H1 (cell line): ENCODE data around the gene ELOVL2. TPM values are rescaled to one million over a fixed set of nuclear protein-coding genes. Genes with fewer than 3 reads are reported as not detected.

Source experiments
- CTCF ChIA-PET: fragments of 300-600 bp; sonication (Branson Sonifier 250); formaldehyde crosslinking; loops from one replicate; lab custom pipeline; 2021; ENCODE audit not compliant: partially characterized antibody; lab: Charles Lee
- POLR2A ChIA-PET: fragments of 300-600 bp; sonication (Branson Sonifier 250); formaldehyde crosslinking; loops from one replicate; lab custom pipeline; 2021; ENCODE audit warnings: inconsistent platforms; ENCODE audit not compliant: partially characterized antibody; lab: Charles Lee
- DNase-seq, 2 experiments: peaks; one replicate each; pipeline versions ENCODE4 v3.0.0 to v3.0.0-alpha.2; 2010 to 2022; ENCODE audit warnings: low spot score in 2 of 2, low read depth in 1 of 2, mixed read lengths in 1 of 2
- FAIRE-seq: peaks from 2 replicates; lab custom pipeline; 2011; peaks lifted over from hg19 to GRCh38; lab: Jason Lieb, UNC
- H2AFZ ChIP-seq: 2 replicates; pipeline ENCODE4 v1.8.1; 2012; ENCODE audit warnings: low read length, inconsistent platforms
- H2AK5ac ChIP-seq: 2 replicates; pipeline ENCODE4 v1.6.1; 2013; ENCODE audit warnings: low read depth, low read length
- H2BK120ac ChIP-seq: replicated peaks from 2 replicates; pipeline ENCODE3; 2013; ENCODE audit warnings: low read depth, low read length, inconsistent platforms
- H2BK12ac ChIP-seq: 2 replicates; pipeline ENCODE4 v1.6.1; 2013; ENCODE audit warnings: low read depth, low read length
- H2BK15ac ChIP-seq: 2 replicates; pipeline ENCODE4 v1.6.1; 2013; ENCODE audit warnings: low read length
- H2BK20ac ChIP-seq: 2 replicates; pipeline ENCODE4 v1.6.1; 2013; ENCODE audit warnings: low read length
- H2BK5ac ChIP-seq: 2 replicates; pipeline ENCODE4 v1.6.1; 2013; ENCODE audit warnings: low read depth, low read length
- H3K14ac ChIP-seq: 2 replicates; pipeline ENCODE4 v1.6.1; 2013; ENCODE audit warnings: inconsistent platforms; ENCODE audit not compliant: insufficient read length
- H3K18ac ChIP-seq: 2 replicates; pipeline ENCODE4 v1.6.1; 2013; ENCODE audit warnings: low read length; ENCODE audit errors: extremely low read depth
- H3K23ac ChIP-seq: 2 replicates; pipeline ENCODE4 v1.6.1; 2013; ENCODE audit warnings: inconsistent platforms; ENCODE audit not compliant: insufficient read length
- H3K23me2 ChIP-seq: 2 replicates; pipeline ENCODE4 v1.6.1; 2013; ENCODE audit warnings: low read depth, low read length
- H3K27ac ChIP-seq: 2 replicates; pipeline ENCODE4 v1.6.1; 2011; ENCODE audit warnings: low read depth, low read length, inconsistent platforms
- H3K27me3 ChIP-seq, 4 experiments: replicated peaks in 1 of 4; 1 replicate in 1 of 4; 2 replicates in 3 of 4; pipeline versions ENCODE4 v1.6.1 to v1.8.1; 2011 to 2013; ENCODE audit warnings: low read length in 3 of 4, mild to moderate bottlenecking in 3 of 4, inconsistent platforms in 2 of 4, mixed read lengths in 2 of 4, moderate library complexity in 1 of 4; ENCODE audit not compliant: control insufficient read depth in 3 of 4, insufficient read depth in 3 of 4; ENCODE audit errors: extremely low read depth in 1 of 4
- H3K36me3 ChIP-seq, 4 experiments: 2 replicates each; pipeline versions ENCODE4 v1.6.1 to v1.8.1; 2011 to 2013; ENCODE audit warnings: mild to moderate bottlenecking in 4 of 4, low read length in 3 of 4, moderate library complexity in 2 of 4, control low read depth in 1 of 4, inconsistent platforms in 1 of 4; ENCODE audit not compliant: insufficient read depth in 4 of 4, control insufficient read depth in 2 of 4
- H3K4ac ChIP-seq: replicated peaks from 2 replicates; pipeline ENCODE3; 2013; ENCODE audit warnings: low read length, low read depth, mixed read lengths, inconsistent platforms; ENCODE audit not compliant: insufficient read length
- H3K4me1 ChIP-seq, 4 experiments: replicated peaks in 1 of 4; 1 replicate in 1 of 4; 2 replicates in 3 of 4; pipeline versions ENCODE4 v1.6.1 to v1.8.1; 2011 to 2013; ENCODE audit warnings: low read length in 3 of 4, inconsistent platforms in 2 of 4, mixed read lengths in 1 of 4; ENCODE audit not compliant: insufficient read depth in 4 of 4, control insufficient read depth in 3 of 4
- H3K4me2 ChIP-seq, 2 experiments: 2 replicates each; pipeline versions ENCODE4 v1.6.1 to v1.8.1; 2011 to 2013; ENCODE audit warnings: low read depth in 2 of 2, low read length in 2 of 2, control low read depth in 1 of 2, inconsistent platforms in 1 of 2, mild to moderate bottlenecking in 1 of 2; ENCODE audit not compliant: insufficient read depth in 1 of 2
- H3K4me3 ChIP-seq, 4 experiments: fragments of 200-600, 300-600 bp in 1 of 4; sonication (generic), shearing (Covaris generic), sonication (Bioruptor Twin) in 1 of 4; 2 replicates each; pipeline versions ENCODE4 v1.5.1 to v1.8.1; 2011 to 2016; ENCODE audit warnings: low read length in 4 of 4, low read depth in 3 of 4, control low read depth in 2 of 4, inconsistent platforms in 2 of 4, mild to moderate bottlenecking in 2 of 4, mixed read lengths in 1 of 4, moderate library complexity in 1 of 4; ENCODE audit not compliant: insufficient read depth in 2 of 4; ENCODE audit errors: extremely low read depth in 1 of 4
- H3K56ac ChIP-seq: replicated peaks from 2 replicates; pipeline ENCODE3; 2013; ENCODE audit warnings: low read depth, mild to moderate bottlenecking, mixed read lengths, low read length, inconsistent platforms; ENCODE audit not compliant: insufficient read length
- H3K79me1 ChIP-seq: 2 replicates; pipeline ENCODE4 v1.6.1; 2013; ENCODE audit warnings: low read depth, low read length, control low read depth
- H3K79me2 ChIP-seq, 2 experiments: 2 replicates each; pipeline versions ENCODE4 v1.6.1 to v1.8.1; 2012 to 2013; ENCODE audit warnings: low read length in 2 of 2, mild to moderate bottlenecking in 2 of 2, inconsistent platforms in 1 of 2; ENCODE audit not compliant: insufficient read depth in 2 of 2, control insufficient read depth in 1 of 2
- H3K9ac ChIP-seq, 4 experiments: replicated peaks in 1 of 4; 1 replicate in 1 of 4; 2 replicates in 3 of 4; pipeline versions ENCODE4 v1.6.1 to v1.8.1; 2011 to 2013; ENCODE audit warnings: low read depth in 3 of 4, low read length in 3 of 4, control low read depth in 2 of 4, mild to moderate bottlenecking in 2 of 4, moderate library complexity in 2 of 4, inconsistent platforms in 1 of 4; ENCODE audit errors: extremely low read depth in 1 of 4
- H3K9me3 ChIP-seq, 2 experiments: 2 replicates each; pipeline versions ENCODE4 v1.6.1 to v1.8.1; 2012 to 2013; ENCODE audit warnings: mild to moderate bottlenecking in 2 of 2, moderate library complexity in 2 of 2, control low read depth in 1 of 2, inconsistent platforms in 1 of 2, low read depth in 1 of 2, low read length in 1 of 2, mixed read lengths in 1 of 2; ENCODE audit not compliant: insufficient read depth in 2 of 2
- H4K20me1 ChIP-seq, 2 experiments: replicated peaks in 1 of 2; 2 replicates each; pipeline versions ENCODE3 to v1.8.1; 2011 to 2013; ENCODE audit warnings: inconsistent platforms in 2 of 2, low read length in 2 of 2, mild to moderate bottlenecking in 1 of 2; ENCODE audit not compliant: insufficient read depth in 2 of 2, control insufficient read depth in 1 of 2
- H4K5ac ChIP-seq: 2 replicates; pipeline ENCODE4 v1.6.1; 2013; ENCODE audit warnings: low read length, low read depth, mixed read lengths, inconsistent platforms; ENCODE audit not compliant: insufficient read length
- H4K8ac ChIP-seq: 2 replicates; pipeline ENCODE4 v1.8.0; 2013; ENCODE audit warnings: mild to moderate bottlenecking, moderate library complexity, low read length, inconsistent platforms; ENCODE audit not compliant: insufficient read depth; ENCODE audit errors: extremely low read depth
- H4K91ac ChIP-seq: replicated peaks from 2 replicates; pipeline ENCODE3; 2013; ENCODE audit warnings: low read length, mixed read lengths, inconsistent platforms; ENCODE audit not compliant: insufficient read length
- BRCA1 ChIP-seq: IDR thresholded peaks from 2 replicates; pipeline ENCODE4 v1.6.1; 2012; ENCODE audit warnings: low read depth, low read length, improper control_type of control experiment
- CREB1 ChIP-seq: IDR thresholded peaks from 2 replicates; pipeline ENCODE4 v1.6.1; 2012; ENCODE audit warnings: inconsistent platforms
- EGR1 ChIP-seq: IDR thresholded peaks from 2 replicates; pipeline ENCODE4 v1.6.1; 2011; ENCODE audit warnings: low read depth, low read length, borderline replicate concordance
- GTF2F1 ChIP-seq: IDR thresholded peaks from 2 replicates; pipeline ENCODE4 v1.6.1; 2012; ENCODE audit warnings: low read depth, low read length, improper control_type of control experiment, borderline replicate concordance
- KDM5A ChIP-seq: fragments of 200-600 bp; IDR thresholded peaks from 2 replicates; pipeline ENCODE4 v1.7.1; 2012; ENCODE audit warnings: mild to moderate bottlenecking, low read length, inconsistent platforms, mixed read lengths
- NANOG ChIP-seq: IDR thresholded peaks from 2 replicates; pipeline ENCODE4 v1.6.1; 2011; ENCODE audit warnings: low read length, low read depth, mild to moderate bottlenecking, inconsistent platforms; ENCODE audit not compliant: insufficient read depth, poor library complexity, severe bottlenecking
- PHF8 ChIP-seq: fragments of 200-600 bp; sonication (generic); conservative IDR thresholded peaks from 2 replicates; pipeline ENCODE4 v1.7.1; 2012; ENCODE audit warnings: low read depth, mild to moderate bottlenecking, inconsistent platforms, low read length, moderate library complexity
- SP4 ChIP-seq: IDR thresholded peaks from 2 replicates; pipeline ENCODE4 v1.6.1; 2012; ENCODE audit warnings: low read length, inconsistent platforms
- TAF7 ChIP-seq: optimal IDR thresholded peaks from 2 replicates; pipeline ENCODE3; 2011; ENCODE audit warnings: low read depth, mild to moderate bottlenecking, inconsistent platforms, low read length, moderate library complexity, borderline replicate concordance
- polyA plus RNA-seq, 7 experiments: library from polyadenylated mRNA; depleted of rRNA in 3 of 7; stranded (reverse) in 5 of 7; unstranded in 2 of 7; fragments of >200 nt in 5 of 7; fragments of 200-250 nt in 2 of 7; gene quantifications; 1 replicate in 5 of 7; 2 replicates in 1 of 7; 4 replicates in 1 of 7; pipeline versions ENCODE4 v1.2.1 to v1.2.3, GENCODE V29; 2011 to 2013; ENCODE audit warnings: missing spikeins in 2 of 7, mixed read lengths in 2 of 7
- total RNA-seq: library from RNA; stranded (reverse); fragmentation: NEBNext Ultra II Directional; extraction: Animal tissue kit (Norgen Biotek cat#: 25700); gene quantifications from 2 replicates; pipeline ENCODE4 v1.2.1, GENCODE V29; 2021

ELOVL2 gene
- total and polyA plus RNA-seq, 2 of the 8 experiments (the other 6 are each of a cell fraction or from before 2014, with no cell fraction given), result 0.42 to 0.89 TPM

- Histone ChIP-seq H3K27ac (no peak overlapping the region), H3K4me3 (no peak overlapping the region), H3K36me3 (no peaks in the 10 kb centered on the region), H2BK12ac (no peak overlapping the region), H3K18ac (no peak overlapping the region), H3K9me3 (no peaks in the 10 kb centered on the region), H4K5ac (no peak overlapping the region), H3K9ac (no peak overlapping the region), H3K14ac (no peak overlapping the region), H4K91ac (no peak overlapping the region), H2BK120ac (no peak overlapping the region), H3K23ac (no peak overlapping the region), H3K27me3 (no peaks in the 10 kb centered on the region), H2BK20ac (no peak overlapping the region), H3K56ac (no peak overlapping the region), H3K4me1 (no peaks in the 10 kb centered on the region), H3K79me2 (no peaks in the 10 kb centered on the region), H4K20me1 (no peaks in the 10 kb centered on the region), H2BK15ac (no peak overlapping the region), H3K23me2 (no peaks in the 10 kb centered on the region), H2AFZ (no peak overlapping the region), H2AK5ac (no peak overlapping the region), H3K79me1 (no peaks in the 10 kb centered on the region), H2BK5ac (no peak overlapping the region), H3K4me2 (no peak overlapping the region), H4K8ac (no peak overlapping the region), H3K4ac (no peak overlapping the region)
- POLR2A ChIA-PET, result no interaction called here
- no peak for FAIRE-seq
- TF ChIP-seq KDM5A (no peak), CREB1 (no peak), SP4 (no peak), GTF2F1 (no peak), NANOG (no peak), PHF8 (no peak), EGR1 (no peak), BRCA1 (no peak), TAF7 (no peak)
- CTCF ChIA-PET, result interaction anchor here (1.5 kb wide), 1 partner anchor 35 kb away, joined by 3 read pairs; no protein-coding TSS in a partner anchor
- DNase-seq, result no peak
Observed at GRCh38 chr6:11033825-11034224, 10.3 kb downstream of the ELOVL2 start.
